ENCODE results near the gene HOXB3.

DNA sequence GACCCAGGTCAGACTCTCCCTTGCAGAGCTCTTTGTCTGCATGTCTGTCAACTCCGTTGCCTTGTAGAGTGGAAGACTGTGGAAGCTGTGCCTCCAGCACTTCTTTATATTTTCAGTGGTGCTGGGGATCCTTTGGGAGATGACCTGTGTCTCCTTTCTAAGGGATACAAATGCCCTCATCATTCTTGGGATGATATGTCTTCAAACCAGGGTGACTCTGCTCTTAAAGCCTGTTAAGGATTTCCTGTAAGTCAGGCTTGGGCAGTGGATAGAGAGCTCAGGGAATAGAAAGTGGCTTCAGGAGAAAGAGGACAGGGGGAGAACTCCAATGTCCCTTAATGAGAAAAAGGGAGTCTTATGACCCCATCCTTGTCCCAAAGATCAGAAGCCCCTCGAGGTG is 1.5 kb downstream of the HOXB3 start:
- no peak for TF ChIP-seq CTCF (IDR thresholded peaks at IDR 0.05)
- TF ChIP-seq POLR2A (IDR thresholded peaks at IDR 0.05): no peak
